HepG2 (cell line): ENCODE measurements around the gene VPS54. TPM values are rescaled to one million over a fixed set of nuclear protein-coding genes. Genes with fewer than 3 reads are reported as not detected.
A peak's percentile ranks its signal among the peaks of the same experiment; 100 is the strongest.

Source experiments
- ATAC-seq: fragments of 200-7000 bp; cut with Tn5 transposase; 3 replicates; pipeline ENCODE4 v1.9.1; 2020; ENCODE audit warnings: mild to moderate bottlenecking, moderate library complexity
- BruUV-seq: library from RNA; stranded (reverse); fragments of 400-500 nt; replicated peaks from 2 replicates; lab custom pipeline; 2021; lab: Mats Ljungman, UMichigan
- CTCF ChIA-PET: fragments of 300-600 bp; formaldehyde crosslinking; extraction: SDS; loops from one replicate; lab custom pipeline; 2021; ENCODE audit warnings: low total read pairs, inconsistent platforms, low intra/inter-chr PET ratio; lab: Yijun Ruan, JAX
- POLR2A ChIA-PET: fragments of 350-600 bp; sonication (Branson Sonifier 250); formaldehyde crosslinking; loops from one replicate; lab custom pipeline; 2020; ENCODE audit warnings: antibody characterized with exemption, inconsistent platforms; lab: Yijun Ruan, JAX
- DNase-seq: peaks from one replicate; pipeline ENCODE4 v3.0.0-alpha.2; 2015; ENCODE audit warnings: low spot score
- FAIRE-seq: peaks from 3 replicates; lab custom pipeline; 2011; peaks lifted over from hg19 to GRCh38; lab: Jason Lieb, UNC
- H2AFZ ChIP-seq: one replicate; pipeline ENCODE4 v1.6.1; 2011; ENCODE audit warnings: low read length, inconsistent platforms
- H3K27ac ChIP-seq: fragments of 300-600 bp; 3 replicates; pipeline ENCODE4 v1.8.0; 2011; ENCODE audit warnings: mixed run types, mild to moderate bottlenecking, mixed read lengths, low read length, inconsistent platforms; ENCODE audit not compliant: insufficient read depth; ENCODE audit errors: extremely low read length
- H3K27me3 ChIP-seq, 2 experiments: fragments of 200-600 bp in 1 of 2; 2 replicates in 1 of 2; 3 replicates in 1 of 2; pipeline versions ENCODE4 v1.6.0 to v1.8.0; 2011; ENCODE audit warnings: low read length in 2 of 2, mild to moderate bottlenecking in 2 of 2, moderate library complexity in 2 of 2, inconsistent platforms in 1 of 2; ENCODE audit not compliant: insufficient read depth in 2 of 2, control insufficient read depth in 1 of 2
- H3K36me3 ChIP-seq, 2 experiments: fragments of 200-600 bp in 1 of 2; replicated peaks in 1 of 2; 2 replicates in 1 of 2; 3 replicates in 1 of 2; pipeline versions ENCODE4 v1.5.1 to v1.8.0; 2011; ENCODE audit warnings: low read length in 2 of 2, inconsistent platforms in 1 of 2; ENCODE audit not compliant: insufficient read depth in 2 of 2, control insufficient read depth in 1 of 2
- H3K4me1 ChIP-seq: 2 replicates; pipeline ENCODE4 v1.5.1; 2012; ENCODE audit warnings: low read length, inconsistent platforms; ENCODE audit not compliant: insufficient read depth
- H3K4me2 ChIP-seq: 2 replicates; pipeline ENCODE4 v1.6.0; 2011; ENCODE audit warnings: low read depth, low read length, inconsistent platforms
- H3K4me3 ChIP-seq, 3 experiments: fragments of 200-600 bp in 1 of 3; sonication (generic), shearing (Covaris generic) in 1 of 3; replicated peaks in 1 of 3; 2 replicates each; pipeline ENCODE4 v1.5.1; 2011 to 2016; ENCODE audit warnings: low read length in 3 of 3, inconsistent platforms in 2 of 3, low read depth in 2 of 3, mild to moderate bottlenecking in 2 of 3, control low read depth in 1 of 3, mixed read lengths in 1 of 3; ENCODE audit not compliant: insufficient read depth in 1 of 3
- H3K79me2 ChIP-seq: one replicate; pipeline ENCODE4 v1.6.1; 2011; ENCODE audit warnings: low read length, inconsistent platforms; ENCODE audit not compliant: insufficient read depth
- H3K9ac ChIP-seq: 2 replicates; pipeline ENCODE4 v1.6.0; 2011; ENCODE audit warnings: mild to moderate bottlenecking, low read depth, low read length, inconsistent platforms; ENCODE audit not compliant: insufficient read depth
- H3K9me3 ChIP-seq: 2 replicates; pipeline ENCODE4 v1.5.1; 2012; ENCODE audit warnings: mild to moderate bottlenecking, low read length
- H4K20me1 ChIP-seq: 2 replicates; pipeline ENCODE4 v1.6.0; 2011; ENCODE audit warnings: inconsistent platforms, mild to moderate bottlenecking, low read length, moderate library complexity; ENCODE audit not compliant: insufficient read depth
- ATAD3A ChIP-seq: sonication (generic); formaldehyde crosslinking; IDR thresholded peaks from 2 replicates; pipeline ENCODE4 v1.4.0; 2020; ENCODE audit warnings: missing genetic modification reagents
- CSRNP1 ChIP-seq: sonication (generic); formaldehyde crosslinking; IDR thresholded peaks from 2 replicates; pipeline ENCODE4 v1.8.1; 2023; ENCODE audit warnings: mild to moderate bottlenecking, missing genetic modification reagents
- DBP ChIP-seq: sonication (generic); formaldehyde crosslinking; IDR thresholded peaks from 2 replicates; pipeline ENCODE4 v1.4.0; 2020; ENCODE audit warnings: missing genetic modification reagents; ENCODE audit errors: not compliant biosample characterization
- KDM2A ChIP-seq: sonication (generic); formaldehyde crosslinking; IDR thresholded peaks from 2 replicates; pipeline ENCODE4 v1.4.0; 2020; ENCODE audit warnings: low read depth, missing genetic modification reagents, borderline replicate concordance
- KLF16 ChIP-seq, 2 experiments: sonication (generic) in 1 of 2; formaldehyde crosslinking in 1 of 2; IDR thresholded peaks; 2 replicates each; pipeline versions ENCODE4 v1.6.1 to v1.8.0; 2016 to 2023; ENCODE audit warnings: missing genetic modification reagents in 2 of 2, missing compliant biosample characterization in 1 of 2
- MLX ChIP-seq: IDR thresholded peaks from 2 replicates; pipeline ENCODE4 v1.6.1; 2016
- SMARCC2 ChIP-seq: fragments of 450-650 bp; IDR thresholded peaks from 2 replicates; pipeline ENCODE4 v1.6.1; 2017; ENCODE audit warnings: antibody characterized with exemption, mild to moderate bottlenecking
- ZFP1 ChIP-seq: IDR thresholded peaks from 2 replicates; pipeline ENCODE4 v1.6.1; 2016
- ZMYM4 ChIP-seq: sonication (generic); formaldehyde crosslinking; IDR thresholded peaks from 2 replicates; pipeline ENCODE4 v1.8.1; 2023; ENCODE audit warnings: mild to moderate bottlenecking, missing genetic modification reagents
- ZNF263 ChIP-seq: sonication (generic); formaldehyde crosslinking; IDR thresholded peaks from 2 replicates; pipeline ENCODE4 v1.4.0; 2020; ENCODE audit warnings: missing genetic modification reagents
- ZNF275 ChIP-seq: sonication (generic); formaldehyde crosslinking; IDR thresholded peaks from 2 replicates; pipeline ENCODE4 v1.8.0; 2022; ENCODE audit warnings: missing genetic modification reagents, mild to moderate bottlenecking, inconsistent platforms, borderline replicate concordance
- ZNF281 ChIP-seq: sonication (generic); formaldehyde crosslinking; IDR thresholded peaks from 2 replicates; pipeline ENCODE4 v1.4.0; 2020; ENCODE audit warnings: missing genetic modification reagents, borderline replicate concordance
- ZSCAN25 ChIP-seq: sonication (generic); formaldehyde crosslinking; IDR thresholded peaks from 2 replicates; pipeline ENCODE4 v1.8.0; 2022; ENCODE audit warnings: mild to moderate bottlenecking, missing genetic modification reagents
- WGBS: methylation state at CpG from one replicate; pipeline ENCODE4 v1.1.6; 2017; ENCODE audit warnings: low lambda C conversion rate; 5-methylcytosine and 5-hydroxymethylcytosine counted together
- in situ Hi-C: cut with HindIII; loops from 2 replicates; pipeline ENCODE4 v1.10.0; 2017; ENCODE audit warnings: low pct_unique_long_range_greater_than_20kb; ENCODE audit not compliant: extremely low pct_ligation_motif_present
- intact Hi-C: fragments of 100-400 bp; cut with micrococcal nuclease; formaldehyde crosslinking; loops from one replicate; pipeline ENCODE4 v1.10.0; 2022; ENCODE audit not compliant: unreplicated experiment
- polyA plus RNA-seq, 8 experiments: library from polyadenylated mRNA; depleted of rRNA in 3 of 8; stranded (reverse) in 7 of 8; unstranded in 1 of 8; fragments of >200 nt; fragmentation: Illumina TruSeq in 4 of 8; extraction: Trizol in 4 of 8; gene quantifications; 2 replicates each; pipeline versions ENCODE4 v1.2.1 to v1.2.3, GENCODE V29; 2011 to 2016; ENCODE audit warnings: low read depth in 4 of 8, missing spikeins in 1 of 8, mixed read lengths in 1 of 8; ENCODE audit not compliant: insufficient read depth in 1 of 8
- total RNA-seq, 5 experiments: library from RNA; depleted of rRNA; stranded (reverse); fragments of >200 nt; fragmentation: Illumina TruSeq; extraction: Trizol; gene quantifications; 2 replicates each; pipeline ENCODE4 v1.2.3, GENCODE V29; 2016; ENCODE audit warnings: low read depth in 1 of 5

VPS54 gene
- total and polyA plus RNA-seq, 2 of the 13 experiments (the other 11 are each of a cell fraction or from before 2014, with no cell fraction given): 64.7 to 77.5 TPM

- TF ChIP-seq MLX (no peak), SMARCC2 (no peak)
Measured at GRCh38 chr2:63843093-63843492, 176.1 kb downstream of the VPS54 start (continued).

- ATAC-seq: peak; percentile 1; the same call in 1 of the 3 replicates
- Histone ChIP-seq H3K9ac (peak overlapping the region; percentile 92), H4K20me1 (peaks cover 35% of the 10 kb centered on the region), H2AFZ (no peak overlapping the region), H3K79me2 (peaks cover 58% of the 10 kb centered on the region), H3K27ac (peak overlapping the region; percentile 94), H3K4me2 (peak overlapping the region; percentile 95), H3K9me3 (no peaks in the 10 kb centered on the region), H3K4me1 (peaks cover 44% of the 10 kb centered on the region), H3K27me3 (no peaks in the 10 kb centered on the region; a peak in 1 of 5 replicates), H3K36me3 (no peaks in the 10 kb centered on the region), H3K4me3 (peak overlapping the region; percentile 82 to 95 (median 85))
- ChIA-PET POLR2A (interaction anchor here (0.7 to 5.2 kb wide), 22 partner anchors 8 to 254 kb away, joined by 3 to 73 read pairs (median 4); partner anchors contain the start of genes MDH1 and WDPCP), CTCF (interaction anchor here (1.0 kb wide), 1 partner anchor 151 kb away, joined by 3 read pairs; no protein-coding TSS in a partner anchor)
- under 1% methylated on average over 24 of the region's 24 CpGs for WGBS
- peak; percentile 73 for DNase-seq
- no peak for FAIRE-seq
- in situ Hi-C loops: no loop called here
- intact Hi-C loops: loop anchor here (2.0 kb wide), 1 partner anchor 254 kb away; the partner anchor contains the start of genes MDH1 and WDPCP
- BruUV-seq: TSS peak; percentile 70
- TF ChIP-seq CSRNP1 (0 out of 2 replicates have a peak, but pooled peaks have one; percentile 6), DBP (CRISPR knock-in tag) (no peak), KLF16 (CRISPR knock-in tag; IDR thresholded peaks at IDR 0.05) (peak in 1 of 2 experiments; percentile 87; a peak in 2 of 4 replicates), ZNF281 (no peak), ZFP1 (CRISPR knock-in tag) (no peak), ZMYM4 (peak; percentile 81), ZSCAN25 (CRISPR knock-in tag) (peak; percentile 31; the same call in 1 of the 2 replicates), ZNF263 (CRISPR knock-in tag) (no peak), ZNF275 (no peak), KDM2A (CRISPR knock-in tag) (0 out of 2 replicates have a peak, but pooled peaks have one; percentile 26), ATAD3A (CRISPR knock-in tag) (no peak)
Measured at GRCh38 chr2:63842149-63843061, 176.8 kb downstream of the VPS54 start.
